GM18502 (cell line): Measurements from ENCODE around the gene PRMT5.

ENCODE experiments used
- ATAC-seq: cut with Tn5 transposase; IDR thresholded peaks from one replicate; pipeline ENCODE4 v1.9.1; 2021; ENCODE audit warnings: mild to moderate bottlenecking; ENCODE audit not compliant: unreplicated experiment, poor library complexity

PRMT5 gene

GRCh38 chr14:22898302-22899090 is 30.7 kb downstream of the PRMT5 start:
- no peak for ATAC-seq

- no peak for ATAC-seq
These were observed 31.8 kb downstream of the PRMT5 start for GRCh38 chr14:22897357-22897756.

DNA sequence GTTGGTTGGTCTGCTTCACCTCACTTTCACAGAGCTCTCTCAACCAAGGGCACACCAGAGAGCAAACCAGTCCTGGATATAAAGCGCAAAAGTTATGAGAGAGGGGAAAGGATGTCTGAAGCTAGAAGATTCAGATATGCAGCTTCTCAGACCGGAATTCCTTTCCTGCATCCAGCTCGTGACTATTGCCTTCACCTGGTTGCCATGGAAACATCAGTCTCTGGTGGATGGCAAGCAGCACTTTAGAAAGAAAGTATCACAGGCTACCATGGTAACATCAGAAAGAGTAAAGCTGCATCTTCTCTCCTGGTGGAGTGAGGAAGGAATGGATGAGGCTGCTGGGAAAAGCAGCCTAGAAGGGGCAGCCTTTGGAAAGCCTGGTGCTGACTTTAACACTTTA is 32.4 kb downstream of the PRMT5 start:
- no peak for ATAC-seq

DNA sequence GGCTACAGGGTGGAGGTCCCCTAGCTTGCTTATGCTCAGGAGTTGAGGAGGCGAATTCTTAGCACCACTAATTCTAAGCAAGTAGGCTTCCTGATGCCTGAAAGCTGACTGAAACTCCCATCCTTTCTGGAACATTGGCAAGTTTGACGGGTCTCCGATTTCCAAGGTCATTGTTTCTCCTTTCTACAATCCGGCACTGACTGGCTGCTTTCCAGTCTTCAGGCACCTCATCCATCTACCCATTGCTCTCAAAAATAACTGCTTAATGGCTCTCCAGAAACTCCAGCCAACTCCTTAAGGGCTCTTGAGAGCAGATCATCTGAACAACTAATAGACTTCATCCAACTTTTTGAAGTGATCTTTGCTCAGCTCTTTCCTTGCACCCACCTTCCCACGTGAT is 32.8 kb downstream of the PRMT5 start:
- ATAC-seq = no peak

DNA sequence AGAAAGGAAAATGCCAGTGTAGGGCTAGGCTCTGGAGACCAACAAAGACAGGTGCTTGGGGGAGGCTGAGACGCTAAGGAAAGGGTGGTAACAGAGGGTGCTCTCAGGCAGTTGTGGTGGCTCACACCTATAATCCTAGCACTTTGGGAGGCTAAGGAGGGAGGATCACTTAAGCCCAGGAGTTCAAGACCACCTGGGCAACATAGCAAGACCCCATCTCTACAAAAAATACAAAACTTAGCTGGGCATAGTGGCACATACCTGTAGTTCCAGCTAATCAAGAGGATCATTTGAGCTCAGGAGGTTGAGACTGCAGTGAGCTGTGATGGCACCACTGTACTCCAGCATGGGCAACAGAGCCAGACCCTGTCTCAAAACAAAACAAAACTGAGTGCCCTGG is 33.8 kb downstream of the PRMT5 start:
- ATAC-seq = no peak

- ATAC-seq = no peak
These were observed 35.5 kb downstream of the PRMT5 start for GRCh38 chr14:22893706-22894105.

DNA sequence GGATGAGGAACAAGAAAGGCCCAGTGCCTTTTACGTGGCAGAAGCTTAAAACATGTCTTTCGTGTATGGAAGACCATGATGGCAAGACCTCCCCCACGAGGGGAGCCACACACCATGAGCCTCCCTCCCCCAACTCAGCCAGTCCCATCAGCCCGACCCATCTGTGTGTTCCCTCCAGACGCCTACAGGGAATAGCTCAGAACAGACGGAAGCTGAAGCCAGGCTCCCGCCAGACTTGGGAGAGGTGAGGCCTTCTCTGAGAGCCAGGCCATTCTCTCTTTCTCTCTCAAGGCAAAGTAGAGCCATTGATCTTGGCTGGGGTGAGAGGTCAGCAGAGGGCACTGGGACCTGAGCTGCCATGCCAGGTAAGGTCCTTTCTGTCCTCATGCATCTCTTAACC is 36.7 kb downstream of the PRMT5 start:
- ATAC-seq = no peak

DNA sequence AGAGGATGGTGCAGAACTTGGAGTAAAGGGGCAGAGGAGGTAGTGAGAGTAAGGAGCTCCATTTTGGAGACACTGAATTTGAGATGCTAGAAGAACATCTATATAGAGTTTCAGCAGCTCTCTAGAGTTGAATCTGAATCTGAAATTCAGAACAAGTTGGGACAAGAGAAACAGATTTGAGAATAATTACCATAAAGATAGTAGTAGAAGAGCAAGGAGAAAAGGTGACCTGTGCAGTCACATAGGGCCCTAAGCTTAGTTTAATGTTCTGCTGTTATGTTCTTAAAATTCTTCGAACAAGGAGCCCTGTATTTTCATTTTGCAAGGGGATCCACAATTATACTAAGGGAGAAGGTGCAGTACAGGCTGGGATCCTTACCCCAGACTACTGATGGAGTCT is 38.8 kb downstream of the PRMT5 start:
- ATAC-seq = no peak

- ATAC-seq = no peak
These were observed 40.5 kb downstream of the PRMT5 start for GRCh38 chr14:22888662-22889061.

GRCh38 chr14:22887990-22888378 is 41.2 kb downstream of the PRMT5 start:
- ATAC-seq = peak; percentile 49

- peak; percentile 47 for ATAC-seq
These were observed 41.8 kb downstream of the PRMT5 start for GRCh38 chr14:22887260-22887989.

DNA sequence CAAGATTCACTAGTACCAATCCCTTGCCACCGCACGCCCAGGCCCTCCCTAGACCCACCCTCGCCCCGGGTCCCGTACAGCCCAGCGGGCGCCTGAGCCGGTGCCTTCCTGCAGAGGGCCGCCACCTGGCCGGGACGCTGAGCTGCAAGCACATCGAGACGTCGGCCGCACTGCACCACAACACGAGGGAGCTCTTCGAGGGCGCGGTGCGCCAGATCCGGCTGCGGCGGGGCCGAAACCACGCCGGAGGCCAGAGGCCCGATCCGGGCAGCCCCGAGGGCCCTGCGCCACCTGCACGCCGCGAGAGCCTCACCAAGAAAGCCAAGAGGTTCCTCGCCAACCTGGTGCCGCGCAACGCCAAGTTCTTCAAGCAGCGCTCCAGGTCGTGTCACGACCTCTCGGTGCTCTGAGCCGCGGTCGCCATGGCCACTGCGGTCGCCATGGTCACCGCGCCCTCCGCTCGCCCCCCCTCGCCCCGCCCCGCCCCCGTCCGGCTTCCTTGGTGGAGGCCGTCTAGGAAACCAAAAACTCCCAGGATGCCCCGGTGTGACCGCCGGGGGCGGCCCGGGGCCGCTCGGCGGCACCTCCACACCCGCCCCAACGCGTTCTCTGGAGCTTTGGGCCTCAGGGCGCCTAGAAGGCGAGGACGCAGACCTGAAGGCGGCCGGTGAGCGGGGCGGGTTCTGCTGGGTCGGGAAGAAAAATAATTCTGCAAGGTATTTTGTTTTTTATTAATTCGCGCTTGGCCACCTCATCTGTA is 42.5 kb downstream of the PRMT5 start:
- ATAC-seq = peak; percentile 57

- no peak for ATAC-seq
These were observed 43.2 kb downstream of the PRMT5 start for GRCh38 chr14:22885975-22886374.

DNA sequence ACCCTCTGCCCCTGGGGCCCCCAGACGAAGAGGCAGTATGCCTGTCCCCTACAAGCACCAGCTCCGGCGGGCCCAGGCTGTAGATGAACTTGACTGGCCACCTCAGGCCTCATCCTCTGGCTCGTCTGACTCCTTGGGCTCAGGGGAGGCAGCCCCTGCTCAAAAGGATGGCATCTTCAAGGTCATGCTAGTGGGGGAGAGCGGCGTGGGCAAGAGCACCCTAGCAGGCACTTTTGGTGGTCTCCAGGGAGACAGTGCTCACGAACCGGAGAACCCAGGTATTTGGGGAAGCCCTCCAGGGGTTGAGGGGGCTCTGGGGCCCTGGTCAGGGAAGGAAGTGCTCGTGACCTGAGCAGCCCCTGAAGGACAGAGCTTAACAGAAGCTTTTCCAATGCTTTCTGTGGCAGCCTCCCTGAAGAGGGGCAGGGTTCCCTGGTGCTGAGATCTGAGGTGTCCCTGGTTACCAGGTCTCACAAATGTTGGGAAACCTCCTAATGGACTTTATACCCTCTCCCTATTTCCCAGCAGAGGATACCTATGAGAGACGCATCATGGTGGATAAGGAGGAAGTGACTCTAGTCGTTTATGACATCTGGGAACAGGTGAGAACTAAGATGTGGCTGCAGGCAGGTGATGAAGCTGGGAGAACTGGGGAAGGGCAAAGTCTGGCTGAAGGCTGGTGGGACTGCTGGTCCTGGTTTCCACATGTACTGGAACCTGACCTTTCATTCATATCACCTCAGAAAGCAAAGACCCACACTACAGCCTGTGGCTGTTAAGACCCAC is 44.2 kb downstream of the PRMT5 start:
- no peak for ATAC-seq

- ATAC-seq = no peak
These were observed 45.0 kb downstream of the PRMT5 start for GRCh38 chr14:22884076-22884737.

DNA sequence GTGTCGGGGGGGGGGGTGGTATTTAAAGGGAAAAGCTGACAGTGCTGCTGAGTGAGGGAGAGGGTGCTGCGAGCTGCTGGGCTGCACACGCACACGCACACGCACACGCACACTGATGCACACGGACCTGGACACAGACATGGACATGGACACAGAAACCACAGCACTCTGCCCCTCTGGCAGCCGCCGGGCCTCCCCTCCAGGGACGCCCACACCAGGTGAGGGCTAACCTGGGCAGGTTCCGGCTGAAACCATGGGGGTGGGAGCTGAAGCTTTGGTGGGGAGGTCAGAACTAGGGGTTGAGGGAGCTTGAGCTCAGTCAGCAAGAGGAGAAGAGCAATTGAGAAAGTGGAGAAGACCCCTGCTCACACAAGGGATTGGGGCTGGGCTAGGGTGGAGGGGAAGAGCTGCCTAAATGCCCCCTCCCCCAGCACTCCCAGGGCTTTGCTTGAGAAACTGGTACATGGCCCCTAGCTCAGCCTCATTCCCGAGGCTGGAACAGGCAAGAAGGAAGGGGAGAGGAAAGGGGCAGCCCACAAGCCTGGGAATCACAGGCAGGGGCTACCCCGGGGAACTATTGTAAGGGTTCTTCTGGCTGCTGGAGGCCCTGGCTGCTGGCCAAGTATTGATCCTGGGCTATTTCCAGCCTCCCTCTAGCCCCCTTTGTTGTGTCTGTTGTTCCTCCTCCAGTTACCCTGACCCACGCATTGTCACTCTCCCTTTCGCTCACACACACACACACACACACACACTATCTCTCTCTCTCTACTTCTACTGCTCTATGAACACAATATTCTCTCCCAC is 45.8 kb downstream of the PRMT5 start, which contains the start of gene REM2:
TSS of gene REM2 (plus strand) at position 50 of the 804 bp plus-strand sequence. CDS start at position 116, 66 bp downstream.
- ATAC-seq = no peak

- ATAC-seq = no peak
These were observed 46.5 kb downstream of the PRMT5 start for GRCh38 chr14:22882529-22883172.

- no peak for ATAC-seq
These were observed 47.1 kb downstream of the PRMT5 start for GRCh38 chr14:22882064-22882463.
